Hematopoietic multipotent progenitor cell treated with erythropoietin and hydrocortisone succinate and interleukin-3 and kit ligand, for 8 days (in vitro differentiated cells): Measurements from ENCODE around the gene DNAH9.

Experiments used
- DNase-seq: peaks from one replicate; pipeline ENCODE4 v3.0.0-alpha.2; 2015

DNAH9 gene

DNA sequence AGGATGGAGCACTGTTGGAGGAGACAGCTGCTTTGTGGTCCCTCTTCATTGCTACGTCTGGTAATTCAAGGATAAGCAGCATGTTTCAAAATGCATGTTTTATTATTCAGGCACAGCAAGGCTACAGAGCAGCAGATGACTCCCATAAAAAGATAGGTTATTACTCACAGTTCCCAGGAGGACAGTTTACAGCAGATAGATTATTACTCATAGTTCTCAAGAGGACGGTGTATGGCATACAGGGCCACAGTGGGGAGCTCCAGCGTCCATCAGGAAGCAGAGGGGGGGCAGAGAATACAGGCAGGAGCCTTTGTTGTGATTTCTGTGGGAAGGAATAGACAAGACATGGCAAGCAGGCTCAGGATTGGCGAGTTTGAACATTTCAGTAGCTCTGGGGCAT lies 72.9 kb downstream of the DNAH9 start:
- no peak for DNase-seq

DNA sequence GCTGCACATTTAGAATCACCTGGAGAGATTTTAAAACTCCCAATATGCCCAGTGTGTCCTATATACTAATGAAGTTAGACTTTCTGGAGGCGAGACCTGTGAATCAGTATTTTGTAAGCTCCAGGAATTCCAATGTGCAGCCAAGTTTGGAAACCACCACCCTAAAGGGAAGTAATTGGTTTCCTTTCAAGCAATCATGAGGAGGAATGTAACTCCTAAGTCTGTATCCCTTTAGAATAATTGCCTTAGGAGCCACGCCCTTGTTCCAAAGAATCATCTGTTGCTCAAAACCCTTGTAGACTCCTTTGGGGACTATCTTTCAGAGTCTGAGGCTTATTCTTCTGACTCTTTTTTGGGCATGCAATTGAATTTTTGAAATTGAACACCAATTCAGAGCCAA lies 84.4 kb downstream of the DNAH9 start:
- DNase-seq: no peak

DNA sequence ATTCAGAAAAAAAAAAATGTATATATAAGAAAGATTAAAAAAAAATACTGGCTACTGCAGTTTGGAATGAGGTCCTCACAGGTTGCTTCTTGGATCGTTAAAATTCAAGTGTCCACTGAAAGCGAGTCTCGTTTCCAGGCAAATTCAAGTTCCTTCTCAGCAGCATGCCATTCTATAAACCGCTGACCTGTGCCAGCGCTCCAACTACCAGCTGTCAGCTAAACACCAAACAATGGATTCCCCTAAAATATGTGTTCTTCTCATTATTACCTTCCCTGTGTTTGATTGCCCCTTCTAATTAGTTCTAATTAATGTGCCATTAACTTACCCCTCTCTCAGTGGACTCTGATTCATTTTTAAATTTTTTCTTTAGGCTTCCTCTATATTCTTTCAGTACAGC lies 92.4 kb downstream of the DNAH9 start:
- DNase-seq: no peak

DNA sequence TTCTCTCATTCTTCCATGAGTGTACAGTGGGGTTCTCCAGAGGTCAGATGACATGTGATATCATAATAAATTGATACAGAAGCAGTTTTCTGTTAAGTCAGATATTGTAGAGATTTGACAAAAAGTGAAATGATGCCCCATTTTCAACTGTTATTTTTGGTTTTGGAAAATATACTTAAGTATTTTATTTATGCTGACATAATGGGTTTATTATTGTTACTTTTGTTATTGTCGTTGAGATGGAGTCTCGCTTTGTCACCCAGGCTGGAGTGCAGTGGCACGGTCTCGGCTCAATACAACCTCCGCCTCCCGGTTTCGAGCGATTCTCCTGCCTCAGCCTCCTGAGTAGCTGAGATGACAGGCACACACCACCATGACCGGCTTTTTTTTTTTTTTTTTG lies 94.4 kb downstream of the DNAH9 start:
- no peak for DNase-seq

DNA sequence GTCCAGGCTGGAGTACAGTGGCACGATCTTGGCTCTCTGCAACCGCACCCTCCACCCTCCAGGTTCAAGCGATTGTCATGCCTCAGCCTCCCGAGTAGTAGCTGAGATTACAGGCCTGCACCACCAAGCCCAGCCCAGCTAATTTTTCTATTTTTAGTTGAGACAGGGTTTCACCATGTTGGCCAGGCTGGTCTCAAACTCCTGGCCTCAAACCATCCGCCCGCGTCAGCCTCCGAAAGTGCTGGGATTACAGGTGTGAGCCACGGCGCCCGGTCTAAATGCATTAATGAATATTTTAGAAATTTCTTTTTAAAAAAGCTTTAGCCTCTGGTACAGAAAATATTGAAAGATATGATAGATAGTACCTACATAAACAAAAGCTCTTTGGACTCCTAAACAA lies 95.0 kb downstream of the DNAH9 start:
- DNase-seq: no peak

DNA sequence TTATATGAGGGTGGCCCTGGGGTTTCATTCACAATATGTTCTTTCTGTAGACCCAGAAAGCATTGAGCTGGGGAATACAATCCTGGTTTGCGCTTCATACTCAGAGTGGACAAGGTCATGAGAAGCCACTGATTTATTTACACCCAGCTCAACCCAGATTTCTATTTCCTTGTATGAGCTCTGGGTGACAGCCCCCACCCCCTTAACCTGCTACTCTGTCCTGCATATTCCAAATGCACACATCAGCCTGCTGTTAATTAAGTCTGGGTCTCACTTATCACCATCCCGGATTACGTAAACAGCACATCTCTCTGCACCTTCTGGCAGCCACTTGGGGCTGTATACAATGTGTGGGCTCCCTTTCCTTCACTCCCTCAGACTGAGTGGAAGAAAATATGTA lies 102.4 kb downstream of the DNAH9 start:
- no peak for DNase-seq

DNA sequence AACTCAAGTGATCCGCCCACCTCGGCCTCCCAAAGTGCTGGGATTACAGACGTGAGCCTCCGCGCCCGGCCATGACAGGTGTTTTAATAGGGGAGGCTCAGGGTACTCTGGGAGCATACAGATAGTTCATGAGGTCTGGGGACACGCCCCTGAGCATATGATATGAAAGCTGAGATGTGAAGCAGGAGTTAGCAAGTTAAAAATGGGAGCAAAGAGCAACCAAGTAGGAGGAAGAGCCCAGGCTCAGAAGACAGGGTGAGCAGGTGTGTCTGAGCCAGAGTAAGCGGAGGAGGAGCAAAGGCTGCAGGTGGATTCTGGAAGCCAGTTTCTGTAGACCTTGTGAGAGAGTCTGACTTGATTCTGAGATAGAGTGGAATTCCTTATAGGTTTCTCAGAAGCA lies 103.6 kb downstream of the DNAH9 start:
- DNase-seq: no peak

DNA sequence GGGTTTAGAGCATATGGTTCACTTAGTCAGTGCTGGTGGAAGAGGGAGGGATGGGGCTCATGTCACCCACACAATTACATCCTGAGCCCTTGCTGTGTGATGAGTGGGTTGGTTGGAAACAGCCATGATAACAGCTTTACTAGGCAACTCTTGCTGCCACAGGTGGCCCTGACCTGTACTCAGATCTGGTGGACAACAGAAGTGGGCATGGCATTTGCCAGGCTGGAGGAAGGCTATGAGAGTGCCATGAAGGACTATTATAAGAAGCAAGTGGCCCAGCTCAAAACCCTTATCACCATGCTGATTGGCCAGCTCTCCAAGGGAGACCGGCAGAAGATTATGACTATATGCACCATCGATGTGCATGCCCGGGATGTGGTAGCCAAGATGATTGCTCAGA lies 105.8 kb downstream of the DNAH9 start:
- no peak for DNase-seq

DNA sequence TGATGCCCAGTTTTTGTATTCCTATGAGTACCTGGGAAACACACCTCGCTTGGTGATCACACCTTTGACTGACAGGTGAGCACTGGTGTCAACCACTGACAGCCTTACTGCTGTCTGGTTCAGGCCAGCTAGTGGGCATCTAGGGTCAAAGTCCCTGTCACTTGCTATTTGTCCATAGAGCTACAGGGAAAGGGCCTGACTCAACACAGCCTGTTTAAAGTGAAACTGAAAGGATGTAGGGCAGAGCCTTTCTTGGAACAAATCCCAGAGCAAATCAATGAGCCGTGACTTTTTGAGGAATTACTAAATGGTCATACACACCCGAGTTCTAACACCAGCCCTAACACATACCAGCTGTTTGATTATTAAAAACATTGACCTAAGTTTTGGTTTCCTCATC lies 106.8 kb downstream of the DNAH9 start:
- DNase-seq: no peak

DNA sequence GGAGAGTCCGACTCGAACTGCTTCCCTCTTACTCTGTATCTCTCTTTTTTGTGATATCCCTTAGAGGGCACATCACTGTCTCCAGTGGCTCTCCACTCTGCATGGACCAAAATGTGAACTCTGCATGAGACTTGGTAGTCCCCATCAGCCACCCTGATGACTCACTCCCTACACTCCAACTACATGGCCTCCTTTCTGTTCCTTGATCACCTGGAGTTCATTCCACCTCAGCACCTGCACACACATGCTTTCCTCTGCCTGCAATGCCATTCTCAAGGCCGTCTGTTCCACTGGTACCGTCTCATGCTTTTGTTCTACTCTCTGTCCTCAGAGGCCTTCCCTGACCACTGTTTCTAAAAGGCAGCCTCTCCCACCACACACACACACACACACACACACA lies 109.3 kb downstream of the DNAH9 start:
- DNase-seq: no peak

DNA sequence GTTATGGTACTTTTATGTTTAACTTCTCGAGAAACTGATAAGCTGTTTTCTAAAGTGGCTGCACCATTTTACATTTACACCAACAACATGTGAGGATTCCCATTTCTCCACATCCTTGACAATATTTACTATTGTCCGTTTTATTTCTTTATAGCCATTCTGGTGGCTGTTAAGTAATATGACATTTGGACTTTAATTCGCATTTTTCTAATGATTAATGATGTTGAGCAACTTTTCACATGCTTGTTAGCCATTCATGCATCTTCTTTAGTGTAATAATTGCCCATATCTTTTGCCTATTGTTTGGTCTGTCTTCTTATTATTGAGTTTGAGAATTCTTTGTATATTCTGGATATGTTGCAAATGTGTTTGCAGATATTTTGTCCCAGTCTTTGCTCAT lies 114.2 kb downstream of the DNAH9 start:
- no peak for DNase-seq

DNA sequence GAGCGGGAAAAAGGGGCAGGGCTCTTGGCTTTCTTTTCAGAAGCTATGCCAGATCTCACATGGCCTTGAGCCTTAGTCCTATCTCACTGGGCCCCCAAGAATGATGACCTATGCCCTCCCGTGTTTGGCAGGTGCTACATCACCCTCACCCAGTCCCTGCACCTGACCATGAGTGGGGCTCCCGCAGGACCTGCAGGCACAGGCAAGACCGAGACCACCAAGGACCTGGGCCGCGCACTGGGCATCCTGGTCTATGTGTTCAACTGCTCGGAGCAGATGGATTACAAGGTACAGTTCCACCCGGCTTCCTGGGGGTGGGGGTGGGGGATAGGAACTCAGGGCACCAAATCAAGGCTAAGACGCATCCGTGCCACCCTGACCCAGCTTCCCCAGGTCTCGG lies 120.9 kb downstream of the DNAH9 start:
- no peak for DNase-seq

DNA sequence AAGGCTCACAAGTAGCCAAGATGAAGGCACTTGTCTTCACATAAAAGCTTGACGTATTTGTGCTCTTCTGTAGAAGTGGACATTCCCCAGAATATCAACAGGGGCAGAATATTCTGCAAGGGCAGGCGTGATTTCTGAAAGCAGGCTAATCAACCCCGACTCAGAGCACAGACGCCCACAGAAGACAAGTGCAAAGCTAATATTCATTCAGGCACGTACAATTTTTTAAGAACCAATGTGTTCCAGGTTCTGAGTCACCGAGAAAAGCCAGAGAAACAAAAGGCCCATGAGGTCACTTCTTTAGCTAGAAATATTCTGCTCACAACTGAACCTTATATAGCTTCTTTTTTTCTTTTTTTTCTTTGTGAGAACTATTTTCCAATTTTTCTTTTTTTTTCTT lies 121.6 kb downstream of the DNAH9 start:
- DNase-seq: no peak

DNA sequence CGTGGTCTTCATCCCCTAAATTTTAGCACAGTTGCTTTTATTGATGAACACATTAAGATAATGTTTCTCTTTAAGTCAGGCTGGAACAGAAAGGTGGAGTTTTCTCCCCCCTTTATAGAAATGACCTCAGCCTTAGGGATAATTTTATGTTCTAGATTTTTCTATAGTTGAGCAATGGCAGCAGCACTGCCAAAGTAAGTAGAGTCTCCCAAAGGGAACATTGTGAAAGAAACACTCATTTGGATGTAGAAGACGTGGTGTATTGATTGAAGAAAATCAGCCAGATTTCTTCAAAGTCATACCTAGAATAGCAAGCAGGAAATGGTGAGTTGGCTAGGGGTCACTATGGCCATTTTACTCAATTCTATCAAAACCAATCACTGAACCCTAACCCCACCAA lies 122.5 kb downstream of the DNAH9 start:
- no peak for DNase-seq

DNA sequence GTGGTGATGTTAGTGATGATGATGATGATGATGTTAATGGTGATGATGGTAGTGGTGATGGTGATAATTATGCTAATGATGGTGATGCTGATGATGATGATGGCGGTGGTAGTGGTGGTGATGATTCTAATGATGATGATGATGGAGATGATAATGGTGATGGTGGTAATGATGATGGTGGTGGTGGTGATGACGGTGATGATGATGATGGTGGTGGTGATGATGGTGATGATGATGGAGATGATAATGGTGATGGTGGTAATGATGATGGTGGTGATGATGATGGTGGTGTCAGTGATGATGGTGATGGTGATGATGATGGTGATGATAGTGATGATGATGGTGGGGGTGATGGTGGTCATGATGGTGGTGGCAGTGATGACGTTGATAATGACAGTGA lies 132.5 kb downstream of the DNAH9 start:
- no peak for DNase-seq

DNA sequence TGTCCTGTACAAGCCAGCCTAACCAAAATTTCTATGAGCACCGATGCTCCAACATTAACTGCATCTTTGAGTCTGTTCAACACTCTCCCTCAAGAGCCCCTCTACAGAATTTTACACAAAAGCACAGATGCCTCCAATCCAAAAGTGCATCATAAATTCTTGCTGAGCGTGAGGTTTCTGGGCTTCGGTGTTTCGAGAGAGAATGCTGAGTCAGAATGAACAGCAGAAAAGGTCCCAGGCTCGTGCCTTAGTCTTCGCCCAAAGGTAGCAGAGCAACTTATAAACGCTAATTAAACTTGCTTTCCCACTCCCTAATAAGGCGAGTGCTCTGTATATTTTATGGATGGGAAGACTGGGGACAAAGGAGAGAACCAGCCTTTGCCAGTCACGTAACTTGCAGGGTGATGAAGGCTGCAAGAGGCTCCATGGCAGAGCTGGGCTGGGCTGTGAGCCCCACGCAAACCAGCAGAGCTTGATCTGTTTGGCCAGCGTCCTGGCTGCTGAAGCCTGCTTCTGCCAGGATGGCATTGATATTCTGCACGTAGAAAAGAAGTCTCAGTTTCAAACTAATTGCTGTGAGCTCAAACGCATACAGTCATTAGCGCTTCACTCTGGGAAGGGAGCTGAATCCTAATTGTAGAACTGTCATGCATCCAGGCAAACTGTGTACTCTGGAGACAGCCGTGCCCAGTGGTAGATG lies 138.5 kb downstream of the DNAH9 start:
- no peak for DNase-seq

DNA sequence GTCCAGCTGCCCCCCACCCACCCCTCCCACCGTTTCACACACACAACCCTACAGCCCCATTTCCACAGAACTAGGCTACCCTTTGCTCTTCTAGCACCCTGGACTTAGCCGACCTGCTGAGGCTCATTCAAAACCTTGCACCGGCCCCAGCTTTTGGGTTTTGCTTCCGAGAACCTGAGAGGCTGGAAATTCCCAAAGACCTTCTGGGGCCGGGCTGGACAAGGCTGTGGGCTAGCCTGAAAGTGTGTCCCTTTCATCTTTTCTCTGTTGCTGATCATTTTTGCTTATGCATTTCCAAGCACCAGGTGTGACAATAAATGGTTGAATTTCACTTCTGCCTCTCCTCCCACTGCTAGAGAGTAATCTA lies 139.0 kb downstream of the DNAH9 start:
- DNase-seq: no peak

DNA sequence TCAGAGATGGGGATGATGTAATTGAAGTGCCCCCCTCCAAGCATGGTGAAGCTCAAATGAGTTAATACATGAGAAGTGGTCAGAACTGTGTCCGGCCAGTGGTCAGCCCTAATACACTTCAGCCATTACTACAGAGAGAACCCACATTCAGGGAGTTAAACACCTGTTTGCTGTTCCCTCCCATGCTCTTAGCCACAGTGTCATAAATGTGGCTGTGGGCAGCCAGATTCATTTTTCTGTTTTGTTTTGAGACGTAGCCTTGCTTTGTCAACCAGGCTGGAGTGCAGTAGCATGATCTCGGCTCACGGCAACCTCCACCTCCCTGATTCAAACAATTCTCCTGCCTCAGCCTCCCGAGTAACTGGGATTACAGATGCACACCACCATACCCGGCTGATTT lies 139.9 kb downstream of the DNAH9 start:
- DNase-seq: no peak

DNA sequence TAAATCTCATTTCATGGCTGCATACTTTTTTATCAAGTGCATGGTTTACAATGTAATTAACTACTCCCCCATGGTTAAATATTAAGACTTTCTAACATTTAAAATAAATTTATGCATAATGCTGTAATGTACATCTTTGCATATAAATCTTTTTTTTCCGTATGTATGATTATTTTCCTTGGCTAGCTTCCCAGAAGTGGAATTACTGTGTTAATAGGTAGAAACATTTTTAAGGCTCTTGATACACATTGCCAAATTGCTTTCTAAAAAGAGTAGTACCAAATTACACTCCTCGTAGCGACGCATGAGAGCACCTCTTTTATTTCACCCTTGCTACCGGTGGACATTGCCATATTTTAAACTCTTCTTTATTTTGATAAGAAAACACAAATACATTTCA lies 141.1 kb downstream of the DNAH9 start:
- no peak for DNase-seq

DNA sequence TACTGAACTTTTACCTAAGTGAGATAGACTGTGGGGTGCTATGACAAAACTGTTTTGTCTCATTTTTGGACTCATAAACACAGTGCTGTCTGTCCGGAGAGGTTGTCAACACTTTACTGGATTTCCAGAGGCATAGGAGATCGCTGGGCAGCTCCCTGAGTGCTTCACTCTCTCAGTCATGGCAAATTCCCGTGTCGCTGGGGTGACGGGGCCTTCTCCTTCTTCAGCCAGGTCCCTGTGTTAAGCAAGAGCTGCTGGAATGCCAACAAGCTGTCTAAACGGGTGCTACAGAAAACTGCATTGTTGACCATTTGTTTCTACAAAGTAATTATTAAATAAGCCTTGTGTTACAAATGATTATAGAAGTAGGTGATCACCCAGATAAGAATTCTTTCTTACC lies 141.6 kb downstream of the DNAH9 start:
- no peak for DNase-seq

DNA sequence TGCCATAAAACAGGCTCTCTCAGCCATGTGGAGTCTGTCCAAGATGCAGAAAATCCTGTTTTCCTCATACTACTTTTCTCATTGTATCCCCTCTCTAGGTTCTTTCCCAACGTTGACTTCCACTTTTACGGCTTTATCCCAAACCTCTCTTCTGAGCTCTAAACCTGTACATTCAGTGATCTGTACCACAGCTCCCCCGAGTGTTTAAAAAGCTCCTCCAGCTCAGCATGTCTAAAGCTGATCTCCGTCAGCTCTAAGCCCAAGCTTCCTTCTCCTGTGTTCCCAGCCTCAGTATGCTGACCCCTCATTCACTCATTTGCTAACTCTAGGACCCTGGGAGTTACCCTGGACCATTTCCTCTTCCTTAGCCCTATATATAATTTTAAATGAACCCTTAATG lies 144.6 kb downstream of the DNAH9 start:
- no peak for DNase-seq

DNA sequence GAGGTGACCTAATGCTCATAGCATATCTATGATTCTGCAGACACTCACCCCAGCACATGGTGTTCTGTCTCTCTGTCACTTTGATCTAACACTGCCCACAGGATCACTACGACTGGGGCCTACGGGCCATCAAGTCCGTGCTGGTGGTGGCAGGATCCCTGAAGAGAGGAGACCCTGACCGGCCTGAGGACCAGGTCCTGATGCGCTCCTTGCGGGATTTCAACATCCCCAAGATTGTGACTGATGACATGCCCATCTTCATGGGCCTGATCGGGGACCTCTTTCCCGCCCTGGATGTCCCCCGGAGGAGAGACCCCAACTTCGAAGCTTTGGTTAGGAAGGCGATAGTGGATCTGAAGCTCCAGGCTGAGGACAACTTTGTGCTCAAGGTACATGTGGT lies 146.4 kb downstream of the DNAH9 start:
- no peak for DNase-seq

DNA sequence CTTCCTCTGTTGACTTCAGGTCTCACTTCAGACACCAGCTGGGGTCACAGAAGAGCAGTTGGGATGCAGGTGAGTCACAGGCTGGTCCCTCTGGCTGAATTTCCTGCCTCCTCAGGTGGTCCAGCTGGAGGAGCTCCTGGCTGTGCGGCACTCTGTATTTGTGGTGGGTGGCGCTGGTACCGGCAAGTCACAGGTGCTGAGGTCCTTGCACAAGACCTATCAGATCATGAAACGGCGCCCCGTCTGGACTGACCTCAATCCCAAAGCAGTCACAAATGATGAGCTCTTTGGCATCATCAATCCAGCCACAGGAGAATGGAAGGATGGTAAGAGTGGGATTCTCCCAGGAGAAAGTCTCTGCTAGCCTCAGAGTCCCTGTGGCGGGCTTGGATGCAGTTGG lies 149.2 kb downstream of the DNAH9 start:
- no peak for DNase-seq

DNA sequence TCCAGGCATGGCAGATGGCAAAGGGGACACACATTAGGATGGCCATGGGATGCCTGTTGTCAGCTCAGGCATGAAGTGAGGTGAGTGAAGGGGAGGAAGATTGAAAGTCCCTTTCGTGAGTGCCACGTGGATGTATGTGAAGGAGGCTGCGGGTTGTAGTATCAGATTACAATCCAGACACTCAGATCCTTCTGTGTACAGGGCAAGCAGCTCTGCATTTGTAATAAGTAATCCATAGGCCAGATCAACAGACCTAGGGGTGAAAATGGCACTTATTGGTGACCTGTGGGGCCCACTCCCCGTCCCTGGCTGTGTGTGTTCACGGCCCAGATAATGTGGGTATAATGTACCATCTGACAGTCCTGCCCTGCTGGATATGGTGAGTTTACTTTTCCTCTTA lies 159.5 kb downstream of the DNAH9 start:
- DNase-seq: no peak

DNA sequence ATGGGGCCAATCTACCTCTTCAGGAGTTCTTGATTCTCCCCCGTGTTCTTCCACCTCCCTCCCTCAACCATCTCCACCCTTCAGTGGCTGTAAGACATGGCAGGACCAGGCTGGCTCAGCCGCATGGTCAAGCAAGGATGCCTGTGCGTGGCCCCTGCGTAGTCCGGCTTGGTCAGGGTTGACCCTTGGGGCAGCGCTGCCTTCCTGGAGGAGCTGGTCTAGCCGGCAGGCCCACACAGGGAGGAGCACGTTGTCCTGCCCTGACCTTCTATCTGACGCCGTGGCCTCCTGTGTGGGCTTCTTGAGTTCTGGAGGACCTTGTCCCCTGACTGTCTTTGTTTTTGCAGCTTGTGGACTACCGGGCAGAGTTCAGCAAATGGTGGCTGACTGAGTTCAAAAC lies 169.8 kb downstream of the DNAH9 start:
- DNase-seq: no peak

DNA sequence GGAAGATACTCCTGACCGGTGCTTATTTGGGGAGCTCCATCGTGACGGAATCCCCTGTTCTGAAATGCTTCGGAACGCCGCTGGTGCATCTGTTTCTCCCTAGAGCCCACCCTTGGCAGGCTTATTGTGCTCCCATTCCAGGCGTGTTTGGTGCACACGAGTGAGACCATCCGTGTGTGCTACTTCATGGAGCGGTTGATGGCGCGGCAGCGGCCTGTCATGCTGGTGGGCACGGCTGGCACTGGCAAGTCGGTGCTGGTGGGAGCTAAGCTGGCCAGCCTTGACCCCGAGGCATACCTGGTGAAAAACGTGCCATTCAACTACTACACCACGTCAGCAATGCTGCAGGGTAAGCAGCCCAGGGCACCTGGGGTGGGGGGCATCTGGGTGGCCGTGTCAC lies 170.7 kb downstream of the DNAH9 start:
- DNase-seq: no peak
